ENCODE results near the gene SNX17. TPM values are rescaled to one million over a fixed set of nuclear protein-coding genes. Genes with fewer than 3 reads are reported as not detected.

Gene SNX17
- total RNA-seq, 1 donor from 2014 or later = 69.9 TPM

- H3K79me2 ChIP-seq (ENCODE audit: insufficient read depth, low read length) = peaks cover 16% of the 10 kb centered on the region
- H3K4me2 ChIP-seq (ENCODE audit: low read length) = peak overlapping the region; percentile 97
- H3K36me3 Mint-ChIP-seq (ENCODE audit: low read depth, unreplicated experiment) = peaks cover 18% of the 10 kb centered on the region
- peak overlapping the region; percentile 98 for H3K27ac Mint-ChIP-seq (ENCODE audit: unreplicated experiment)
- peaks cover 19% of the 10 kb centered on the region for H3K36me3 ChIP-seq (ENCODE audit: insufficient read depth, low read length)
- TF ChIP-seq CTCF (IDR thresholded peaks at IDR 0.05; ENCODE audit: insufficient read depth, low read depth, low read length) (no peak), EZH2 (IDR thresholded peaks at IDR 0.05; ENCODE audit: insufficient read depth, low read length) (no peak)
- H3K27me3 Mint-ChIP-seq (ENCODE audit: low read depth, unreplicated experiment) = no peaks in the 10 kb centered on the region
- no peaks in the 10 kb centered on the region for H3K27me3 ChIP-seq (ENCODE audit: insufficient read depth, low read length)
- H3K9ac ChIP-seq (ENCODE audit: low read length) = peak overlapping the region; percentile 99
- H3K4me1 ChIP-seq (ENCODE audit: insufficient read depth, low read length) = peaks cover 26% of the 10 kb centered on the region
- H4K20me1 ChIP-seq (ENCODE audit: insufficient read depth, low read length) = peaks cover 4% of the 10 kb centered on the region
- no peak for DNase-seq (ENCODE audit: low read depth)
- no peaks in the 10 kb centered on the region for H3K9me3 Mint-ChIP-seq (ENCODE audit: unreplicated experiment)
- peaks cover 16% of the 10 kb centered on the region for H3K4me1 Mint-ChIP-seq (ENCODE audit: low read depth, unreplicated experiment)
- no peaks in the 10 kb centered on the region for H3K9me3 ChIP-seq (ENCODE audit: insufficient read depth, low read depth, low read length)
- peak overlapping the region; percentile 76 for H2AFZ ChIP-seq (ENCODE audit: low read depth, low read length)
- no peak for FAIRE-seq
- peak overlapping the region; percentile 96 for H3K27ac ChIP-seq (ENCODE audit: low read depth, low read length)
- peak overlapping the region; percentile 92 for H3K4me3 Mint-ChIP-seq (ENCODE audit: unreplicated experiment)
- H3K4me3 ChIP-seq (ENCODE audit: insufficient read depth, low read depth, low read length) = peak overlapping the region; percentile 94
Measured at GRCh38 chr2:27323596-27324285, 46.7 kb upstream of the SNX17 start.

GRCh38 chr2:27324720-27325119 is 45.7 kb upstream of the SNX17 start:
- H3K36me3 Mint-ChIP-seq (ENCODE audit: low read depth, unreplicated experiment) = peaks cover 25% of the 10 kb centered on the region
- FAIRE-seq = no peak

More at GRCh38 chr2:27324720-27325119, 45.7 kb upstream of the SNX17 start:
- H2AFZ ChIP-seq (ENCODE audit: low read depth, low read length) = no peak overlapping the region
- peak overlapping the region; percentile 28 for H3K27ac Mint-ChIP-seq (ENCODE audit: unreplicated experiment)
- peaks cover 26% of the 10 kb centered on the region for H3K4me1 ChIP-seq (ENCODE audit: insufficient read depth, low read length)
- H3K4me3 Mint-ChIP-seq (ENCODE audit: unreplicated experiment) = peak overlapping the region; percentile 63
- H4K20me1 ChIP-seq (ENCODE audit: insufficient read depth, low read length) = peaks cover 4% of the 10 kb centered on the region
- no peak overlapping the region for H3K4me3 ChIP-seq (ENCODE audit: insufficient read depth, low read depth, low read length)
- no peaks in the 10 kb centered on the region for H3K9me3 ChIP-seq (ENCODE audit: insufficient read depth, low read depth, low read length)
- H3K27me3 ChIP-seq (ENCODE audit: insufficient read depth, low read length) = no peaks in the 10 kb centered on the region
- no peaks in the 10 kb centered on the region for H3K27me3 Mint-ChIP-seq (ENCODE audit: low read depth, unreplicated experiment)
- H3K36me3 ChIP-seq (ENCODE audit: insufficient read depth, low read length) = peaks cover 26% of the 10 kb centered on the region
- H3K79me2 ChIP-seq (ENCODE audit: insufficient read depth, low read length) = peaks cover 16% of the 10 kb centered on the region
- H3K9me3 Mint-ChIP-seq (ENCODE audit: unreplicated experiment) = no peaks in the 10 kb centered on the region
- no peak overlapping the region for H3K27ac ChIP-seq (ENCODE audit: low read depth, low read length)
- DNase-seq (ENCODE audit: low read depth) = no peak
- peaks cover 16% of the 10 kb centered on the region for H3K4me1 Mint-ChIP-seq (ENCODE audit: low read depth, unreplicated experiment)
- no peak overlapping the region for H3K4me2 ChIP-seq (ENCODE audit: low read length)
- H3K9ac ChIP-seq (ENCODE audit: low read length) = no peak overlapping the region
- TF ChIP-seq CTCF (IDR thresholded peaks at IDR 0.05; ENCODE audit: insufficient read depth, low read depth, low read length) = no peak
- TF ChIP-seq EZH2 (IDR thresholded peaks at IDR 0.05; ENCODE audit: insufficient read depth, low read length) = no peak
